ENCODE measurements around the gene CYTH2. TPM values are rescaled to one million over a fixed set of nuclear protein-coding genes. Genes with fewer than 3 reads are reported as not detected.

Gene CYTH2
- total and polyA plus RNA-seq, 2 of the 8 experiments (the other 6 are each of a cell fraction or from before 2014, with no cell fraction given): 43.7 to 71.4 TPM

DNA sequence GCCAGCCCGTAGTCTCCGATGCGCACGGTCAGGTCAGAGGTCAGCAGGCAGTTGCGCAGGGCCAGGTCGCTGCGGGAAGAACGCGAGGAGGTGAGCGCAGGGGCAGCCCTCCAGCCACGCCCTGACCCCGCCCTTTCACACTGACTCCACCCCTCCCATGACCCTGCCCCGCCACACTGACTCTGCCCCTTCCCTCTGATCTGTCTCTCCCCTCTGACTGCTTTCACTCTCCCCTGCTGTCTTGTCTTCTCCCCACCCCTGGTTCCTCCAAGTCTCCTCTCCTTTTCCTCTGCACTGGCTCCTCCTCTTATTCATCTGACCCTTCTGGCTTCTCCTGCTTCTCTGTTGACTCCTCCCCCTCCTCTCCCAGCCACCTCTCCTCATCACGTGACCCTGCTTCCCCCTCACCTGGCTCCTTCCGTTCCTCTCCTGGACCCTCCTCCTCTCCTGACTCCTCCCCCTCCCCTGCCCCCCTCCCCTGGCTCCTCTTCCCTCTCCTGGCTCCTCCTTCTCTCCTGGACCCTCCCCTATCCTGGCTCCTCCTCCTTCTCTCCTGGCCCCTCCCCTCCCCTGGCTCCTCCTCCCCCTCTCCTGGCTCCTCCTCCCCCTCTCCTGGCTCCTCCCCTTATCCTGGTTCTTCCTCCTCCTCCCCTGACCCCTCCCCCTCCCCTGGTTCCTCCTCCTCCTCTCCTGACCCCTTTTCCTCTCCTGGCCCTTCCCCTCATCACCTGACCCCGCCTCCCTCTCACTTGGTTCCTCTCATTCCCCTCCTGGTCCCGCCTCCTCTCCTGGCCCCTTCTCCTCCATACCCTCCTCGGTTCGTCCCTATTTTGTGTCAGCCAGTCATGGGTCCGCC lies 32.6 kb downstream of the CYTH2 start (continued):
- TF ChIP-seq, protein P1, sequence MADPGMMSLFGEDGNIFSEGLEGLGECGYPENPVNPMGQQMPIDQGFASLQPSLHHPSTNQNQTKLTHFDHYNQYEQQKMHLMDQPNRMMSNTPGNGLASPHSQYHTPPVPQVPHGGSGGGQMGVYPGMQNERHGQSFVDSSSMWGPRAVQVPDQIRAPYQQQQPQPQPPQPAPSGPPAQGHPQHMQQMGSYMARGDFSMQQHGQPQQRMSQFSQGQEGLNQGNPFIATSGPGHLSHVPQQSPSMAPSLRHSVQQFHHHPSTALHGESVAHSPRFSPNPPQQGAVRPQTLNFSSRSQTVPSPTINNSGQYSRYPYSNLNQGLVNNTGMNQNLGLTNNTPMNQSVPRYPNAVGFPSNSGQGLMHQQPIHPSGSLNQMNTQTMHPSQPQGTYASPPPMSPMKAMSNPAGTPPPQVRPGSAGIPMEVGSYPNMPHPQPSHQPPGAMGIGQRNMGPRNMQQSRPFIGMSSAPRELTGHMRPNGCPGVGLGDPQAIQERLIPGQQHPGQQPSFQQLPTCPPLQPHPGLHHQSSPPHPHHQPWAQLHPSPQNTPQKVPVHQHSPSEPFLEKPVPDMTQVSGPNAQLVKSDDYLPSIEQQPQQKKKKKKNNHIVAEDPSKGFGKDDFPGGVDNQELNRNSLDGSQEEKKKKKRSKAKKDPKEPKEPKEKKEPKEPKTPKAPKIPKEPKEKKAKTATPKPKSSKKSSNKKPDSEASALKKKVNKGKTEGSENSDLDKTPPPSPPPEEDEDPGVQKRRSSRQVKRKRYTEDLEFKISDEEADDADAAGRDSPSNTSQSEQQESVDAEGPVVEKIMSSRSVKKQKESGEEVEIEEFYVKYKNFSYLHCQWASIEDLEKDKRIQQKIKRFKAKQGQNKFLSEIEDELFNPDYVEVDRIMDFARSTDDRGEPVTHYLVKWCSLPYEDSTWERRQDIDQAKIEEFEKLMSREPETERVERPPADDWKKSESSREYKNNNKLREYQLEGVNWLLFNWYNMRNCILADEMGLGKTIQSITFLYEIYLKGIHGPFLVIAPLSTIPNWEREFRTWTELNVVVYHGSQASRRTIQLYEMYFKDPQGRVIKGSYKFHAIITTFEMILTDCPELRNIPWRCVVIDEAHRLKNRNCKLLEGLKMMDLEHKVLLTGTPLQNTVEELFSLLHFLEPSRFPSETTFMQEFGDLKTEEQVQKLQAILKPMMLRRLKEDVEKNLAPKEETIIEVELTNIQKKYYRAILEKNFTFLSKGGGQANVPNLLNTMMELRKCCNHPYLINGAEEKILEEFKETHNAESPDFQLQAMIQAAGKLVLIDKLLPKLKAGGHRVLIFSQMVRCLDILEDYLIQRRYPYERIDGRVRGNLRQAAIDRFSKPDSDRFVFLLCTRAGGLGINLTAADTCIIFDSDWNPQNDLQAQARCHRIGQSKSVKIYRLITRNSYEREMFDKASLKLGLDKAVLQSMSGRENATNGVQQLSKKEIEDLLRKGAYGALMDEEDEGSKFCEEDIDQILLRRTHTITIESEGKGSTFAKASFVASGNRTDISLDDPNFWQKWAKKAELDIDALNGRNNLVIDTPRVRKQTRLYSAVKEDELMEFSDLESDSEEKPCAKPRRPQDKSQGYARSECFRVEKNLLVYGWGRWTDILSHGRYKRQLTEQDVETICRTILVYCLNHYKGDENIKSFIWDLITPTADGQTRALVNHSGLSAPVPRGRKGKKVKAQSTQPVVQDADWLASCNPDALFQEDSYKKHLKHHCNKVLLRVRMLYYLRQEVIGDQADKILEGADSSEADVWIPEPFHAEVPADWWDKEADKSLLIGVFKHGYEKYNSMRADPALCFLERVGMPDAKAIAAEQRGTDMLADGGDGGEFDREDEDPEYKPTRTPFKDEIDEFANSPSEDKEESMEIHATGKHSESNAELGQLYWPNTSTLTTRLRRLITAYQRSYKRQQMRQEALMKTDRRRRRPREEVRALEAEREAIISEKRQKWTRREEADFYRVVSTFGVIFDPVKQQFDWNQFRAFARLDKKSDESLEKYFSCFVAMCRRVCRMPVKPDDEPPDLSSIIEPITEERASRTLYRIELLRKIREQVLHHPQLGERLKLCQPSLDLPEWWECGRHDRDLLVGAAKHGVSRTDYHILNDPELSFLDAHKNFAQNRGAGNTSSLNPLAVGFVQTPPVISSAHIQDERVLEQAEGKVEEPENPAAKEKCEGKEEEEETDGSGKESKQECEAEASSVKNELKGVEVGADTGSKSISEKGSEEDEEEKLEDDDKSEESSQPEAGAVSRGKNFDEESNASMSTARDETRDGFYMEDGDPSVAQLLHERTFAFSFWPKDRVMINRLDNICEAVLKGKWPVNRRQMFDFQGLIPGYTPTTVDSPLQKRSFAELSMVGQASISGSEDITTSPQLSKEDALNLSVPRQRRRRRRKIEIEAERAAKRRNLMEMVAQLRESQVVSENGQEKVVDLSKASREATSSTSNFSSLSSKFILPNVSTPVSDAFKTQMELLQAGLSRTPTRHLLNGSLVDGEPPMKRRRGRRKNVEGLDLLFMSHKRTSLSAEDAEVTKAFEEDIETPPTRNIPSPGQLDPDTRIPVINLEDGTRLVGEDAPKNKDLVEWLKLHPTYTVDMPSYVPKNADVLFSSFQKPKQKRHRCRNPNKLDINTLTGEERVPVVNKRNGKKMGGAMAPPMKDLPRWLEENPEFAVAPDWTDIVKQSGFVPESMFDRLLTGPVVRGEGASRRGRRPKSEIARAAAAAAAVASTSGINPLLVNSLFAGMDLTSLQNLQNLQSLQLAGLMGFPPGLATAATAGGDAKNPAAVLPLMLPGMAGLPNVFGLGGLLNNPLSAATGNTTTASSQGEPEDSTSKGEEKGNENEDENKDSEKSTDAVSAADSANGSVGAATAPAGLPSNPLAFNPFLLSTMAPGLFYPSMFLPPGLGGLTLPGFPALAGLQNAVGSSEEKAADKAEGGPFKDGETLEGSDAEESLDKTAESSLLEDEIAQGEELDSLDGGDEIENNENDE (IDR thresholded peaks at IDR 0.05; ENCODE audit: insufficient replicate concordance, low read length): no peak
- TF ChIP-seq, protein P2, sequence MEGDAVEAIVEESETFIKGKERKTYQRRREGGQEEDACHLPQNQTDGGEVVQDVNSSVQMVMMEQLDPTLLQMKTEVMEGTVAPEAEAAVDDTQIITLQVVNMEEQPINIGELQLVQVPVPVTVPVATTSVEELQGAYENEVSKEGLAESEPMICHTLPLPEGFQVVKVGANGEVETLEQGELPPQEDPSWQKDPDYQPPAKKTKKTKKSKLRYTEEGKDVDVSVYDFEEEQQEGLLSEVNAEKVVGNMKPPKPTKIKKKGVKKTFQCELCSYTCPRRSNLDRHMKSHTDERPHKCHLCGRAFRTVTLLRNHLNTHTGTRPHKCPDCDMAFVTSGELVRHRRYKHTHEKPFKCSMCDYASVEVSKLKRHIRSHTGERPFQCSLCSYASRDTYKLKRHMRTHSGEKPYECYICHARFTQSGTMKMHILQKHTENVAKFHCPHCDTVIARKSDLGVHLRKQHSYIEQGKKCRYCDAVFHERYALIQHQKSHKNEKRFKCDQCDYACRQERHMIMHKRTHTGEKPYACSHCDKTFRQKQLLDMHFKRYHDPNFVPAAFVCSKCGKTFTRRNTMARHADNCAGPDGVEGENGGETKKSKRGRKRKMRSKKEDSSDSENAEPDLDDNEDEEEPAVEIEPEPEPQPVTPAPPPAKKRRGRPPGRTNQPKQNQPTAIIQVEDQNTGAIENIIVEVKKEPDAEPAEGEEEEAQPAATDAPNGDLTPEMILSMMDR (IDR thresholded peaks at IDR 0.05; ENCODE audit: control extremely low read depth in 1 of 3, insufficient read depth in 1 of 3, low read depth in 1 of 3, low read length in 3 of 3): no peak
- no peak for TF ChIP-seq SP2 (IDR thresholded peaks at IDR 0.05; ENCODE audit: low read length)
- TF ChIP-seq POLR2AphosphoS5 (IDR thresholded peaks at IDR 0.05; ENCODE audit: low read depth, low read length): peak; percentile 37; the same call in 1 of the 2 replicates
- TF ChIP-seq, protein P3, sequence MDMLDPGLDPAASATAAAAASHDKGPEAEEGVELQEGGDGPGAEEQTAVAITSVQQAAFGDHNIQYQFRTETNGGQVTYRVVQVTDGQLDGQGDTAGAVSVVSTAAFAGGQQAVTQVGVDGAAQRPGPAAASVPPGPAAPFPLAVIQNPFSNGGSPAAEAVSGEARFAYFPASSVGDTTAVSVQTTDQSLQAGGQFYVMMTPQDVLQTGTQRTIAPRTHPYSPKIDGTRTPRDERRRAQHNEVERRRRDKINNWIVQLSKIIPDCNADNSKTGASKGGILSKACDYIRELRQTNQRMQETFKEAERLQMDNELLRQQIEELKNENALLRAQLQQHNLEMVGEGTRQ (IDR thresholded peaks at IDR 0.05; ENCODE audit: low read length): peak; percentile 94
- TF ChIP-seq TEAD4 (IDR thresholded peaks at IDR 0.05; ENCODE audit: low read depth, low read length): no peak
